Glutamatergic neuron (in vitro differentiated cells): ENCODE results near the gene TANK. TPM values are rescaled to one million over a fixed set of nuclear protein-coding genes. Genes with fewer than 3 reads are reported as not detected.

Source experiments
- DNase-seq: peaks from one replicate; pipeline ENCODE4 v3.0.0; 2022
- H3K27ac Mint-ChIP-seq: one replicate; pipeline ENCODE4 v1.8.0; 2020; ENCODE audit warnings: mild to moderate bottlenecking, mixed read lengths, inconsistent platforms; ENCODE audit not compliant: unreplicated experiment
- H3K27me3 Mint-ChIP-seq: one replicate; pipeline ENCODE4 v1.8.0; 2020; ENCODE audit warnings: mild to moderate bottlenecking, moderate library complexity, mixed read lengths, inconsistent platforms; ENCODE audit not compliant: unreplicated experiment
- H3K36me3 Mint-ChIP-seq: one replicate; pipeline ENCODE4 v1.8.0; 2020; ENCODE audit warnings: mild to moderate bottlenecking, mixed read lengths, inconsistent platforms; ENCODE audit not compliant: unreplicated experiment
- H3K4me1 Mint-ChIP-seq: one replicate; pipeline ENCODE4 v1.8.0; 2020; ENCODE audit warnings: mild to moderate bottlenecking, low read depth, mixed read lengths, inconsistent platforms; ENCODE audit not compliant: unreplicated experiment
- H3K4me3 Mint-ChIP-seq: one replicate; pipeline ENCODE4 v1.8.0; 2020; ENCODE audit warnings: mild to moderate bottlenecking, mixed read lengths, inconsistent platforms; ENCODE audit not compliant: unreplicated experiment
- H3K9me3 Mint-ChIP-seq: one replicate; pipeline ENCODE4 v1.8.0; 2020; ENCODE audit warnings: mild to moderate bottlenecking, moderate library complexity, mixed read lengths, inconsistent platforms; ENCODE audit not compliant: unreplicated experiment
- CTCF ChIP-seq: fragments of 200-600 bp; sonication (generic); IDR thresholded peaks from one replicate; pipeline ENCODE4 v1.5.0; 2021; ENCODE audit not compliant: partially characterized antibody, unreplicated experiment
- total RNA-seq: library from RNA; stranded (reverse); fragmentation: NEBNext Ultra II Directional; extraction: Animal tissue kit (Norgen Biotek cat#: 25700); gene quantifications from one replicate; pipeline ENCODE4 v1.2.1, GENCODE V29; 2021; ENCODE audit not compliant: unreplicated experiment

TANK gene
- total RNA-seq, 1 donor from 2014 or later = 45.9 TPM

GRCh38 chr2:161209902-161210301 lies 49.7 kb downstream of the TANK start:
- no peak overlapping the region for H3K4me3 Mint-ChIP-seq

GRCh38 chr2:161217597-161218185 lies 57.5 kb downstream of the TANK start:
- DNase-seq = no peak
- no peaks in the 10 kb centered on the region for H3K9me3 Mint-ChIP-seq
- H3K36me3 Mint-ChIP-seq = no peaks in the 10 kb centered on the region
- TF ChIP-seq CTCF = no peak
- H3K4me3 Mint-ChIP-seq = no peak overlapping the region
- H3K27ac Mint-ChIP-seq = no peak overlapping the region
- peaks cover 6% of the 10 kb centered on the region for H3K4me1 Mint-ChIP-seq
- no peaks in the 10 kb centered on the region for H3K27me3 Mint-ChIP-seq

More at GRCh38 chr2:161209902-161210301, 49.7 kb downstream of the TANK start:
- Mint-ChIP-seq H3K4me1 (no peaks in the 10 kb centered on the region), H3K9me3 (no peaks in the 10 kb centered on the region), H3K36me3 (no peaks in the 10 kb centered on the region), H3K27ac (no peak overlapping the region), H3K27me3 (peaks cover 2% of the 10 kb centered on the region)
- no peak for TF ChIP-seq CTCF
- DNase-seq = no peak

GRCh38 chr2:161219211-161219610 lies 59.0 kb downstream of the TANK start:
- TF ChIP-seq CTCF = no peak
- H3K4me1 Mint-ChIP-seq = peaks cover 6% of the 10 kb centered on the region
- H3K27ac Mint-ChIP-seq = no peak overlapping the region
- H3K36me3 Mint-ChIP-seq = no peaks in the 10 kb centered on the region
- DNase-seq = no peak
- H3K4me3 Mint-ChIP-seq = no peak overlapping the region
- H3K27me3 Mint-ChIP-seq = no peaks in the 10 kb centered on the region
- no peaks in the 10 kb centered on the region for H3K9me3 Mint-ChIP-seq

- Mint-ChIP-seq H3K9me3 (no peaks in the 10 kb centered on the region), H3K4me3 (no peak overlapping the region), H3K36me3 (no peaks in the 10 kb centered on the region), H3K27ac (no peak overlapping the region), H3K4me1 (peaks cover 7% of the 10 kb centered on the region), H3K27me3 (no peaks in the 10 kb centered on the region)
- peak; percentile 94 for TF ChIP-seq CTCF
- DNase-seq = no peak
Observed at GRCh38 chr2:161223139-161223732, 63.0 kb downstream of the TANK start.

- no peaks in the 10 kb centered on the region for H3K9me3 Mint-ChIP-seq
- H3K36me3 Mint-ChIP-seq = no peaks in the 10 kb centered on the region
- H3K4me3 Mint-ChIP-seq = no peak overlapping the region
Observed at GRCh38 chr2:161228511-161229240, 68.4 kb downstream of the TANK start.

More at GRCh38 chr2:161228511-161229240, 68.4 kb downstream of the TANK start:
- H3K27ac Mint-ChIP-seq = no peak overlapping the region
- H3K27me3 Mint-ChIP-seq = no peaks in the 10 kb centered on the region
- H3K4me1 Mint-ChIP-seq = peaks cover 24% of the 10 kb centered on the region
- no peak for DNase-seq
- TF ChIP-seq CTCF = no peak
